ENCODE results near the gene RADIL. TPM values are rescaled to one million over a fixed set of nuclear protein-coding genes. Genes with fewer than 3 reads are reported as not detected.

The RADIL gene
- total and polyA plus RNA-seq, 2 of the 13 experiments (the other 11 are each of a cell fraction or from before 2014, with no cell fraction given) = 0.05 to 0.09 TPM

DNA sequence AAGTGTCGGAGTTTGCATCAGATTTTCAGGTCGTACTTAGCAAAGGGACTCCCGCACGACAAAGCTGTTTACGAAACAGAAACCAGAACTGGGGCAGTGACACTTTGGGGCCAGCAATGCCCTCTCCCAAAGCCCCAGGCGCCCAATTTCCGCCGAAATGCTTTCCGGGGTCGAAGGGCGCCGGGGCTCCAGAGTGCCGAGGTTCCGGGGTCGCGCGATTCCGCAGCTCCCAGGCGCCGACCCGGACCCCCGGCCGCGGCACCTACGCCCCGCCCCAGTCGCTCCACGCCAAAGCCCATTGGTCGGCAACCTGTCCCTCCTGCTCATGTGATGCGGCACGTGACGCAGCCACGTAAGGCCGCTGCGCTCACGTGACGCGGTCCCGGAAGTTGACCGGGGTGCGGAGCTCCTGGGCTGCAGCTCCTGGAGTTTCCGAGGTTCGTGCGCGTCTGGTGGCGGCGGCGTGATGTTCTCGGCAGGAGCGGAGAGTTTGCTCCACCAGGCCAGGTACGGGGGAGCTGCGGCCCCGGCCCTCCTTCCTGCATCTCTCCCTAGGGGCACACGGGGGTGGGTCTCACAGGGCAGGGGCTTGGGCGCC is 108.2 kb downstream of the RADIL start, which contains the start of gene AP5Z1 (continued):
- TF ChIP-seq, protein P1, sequence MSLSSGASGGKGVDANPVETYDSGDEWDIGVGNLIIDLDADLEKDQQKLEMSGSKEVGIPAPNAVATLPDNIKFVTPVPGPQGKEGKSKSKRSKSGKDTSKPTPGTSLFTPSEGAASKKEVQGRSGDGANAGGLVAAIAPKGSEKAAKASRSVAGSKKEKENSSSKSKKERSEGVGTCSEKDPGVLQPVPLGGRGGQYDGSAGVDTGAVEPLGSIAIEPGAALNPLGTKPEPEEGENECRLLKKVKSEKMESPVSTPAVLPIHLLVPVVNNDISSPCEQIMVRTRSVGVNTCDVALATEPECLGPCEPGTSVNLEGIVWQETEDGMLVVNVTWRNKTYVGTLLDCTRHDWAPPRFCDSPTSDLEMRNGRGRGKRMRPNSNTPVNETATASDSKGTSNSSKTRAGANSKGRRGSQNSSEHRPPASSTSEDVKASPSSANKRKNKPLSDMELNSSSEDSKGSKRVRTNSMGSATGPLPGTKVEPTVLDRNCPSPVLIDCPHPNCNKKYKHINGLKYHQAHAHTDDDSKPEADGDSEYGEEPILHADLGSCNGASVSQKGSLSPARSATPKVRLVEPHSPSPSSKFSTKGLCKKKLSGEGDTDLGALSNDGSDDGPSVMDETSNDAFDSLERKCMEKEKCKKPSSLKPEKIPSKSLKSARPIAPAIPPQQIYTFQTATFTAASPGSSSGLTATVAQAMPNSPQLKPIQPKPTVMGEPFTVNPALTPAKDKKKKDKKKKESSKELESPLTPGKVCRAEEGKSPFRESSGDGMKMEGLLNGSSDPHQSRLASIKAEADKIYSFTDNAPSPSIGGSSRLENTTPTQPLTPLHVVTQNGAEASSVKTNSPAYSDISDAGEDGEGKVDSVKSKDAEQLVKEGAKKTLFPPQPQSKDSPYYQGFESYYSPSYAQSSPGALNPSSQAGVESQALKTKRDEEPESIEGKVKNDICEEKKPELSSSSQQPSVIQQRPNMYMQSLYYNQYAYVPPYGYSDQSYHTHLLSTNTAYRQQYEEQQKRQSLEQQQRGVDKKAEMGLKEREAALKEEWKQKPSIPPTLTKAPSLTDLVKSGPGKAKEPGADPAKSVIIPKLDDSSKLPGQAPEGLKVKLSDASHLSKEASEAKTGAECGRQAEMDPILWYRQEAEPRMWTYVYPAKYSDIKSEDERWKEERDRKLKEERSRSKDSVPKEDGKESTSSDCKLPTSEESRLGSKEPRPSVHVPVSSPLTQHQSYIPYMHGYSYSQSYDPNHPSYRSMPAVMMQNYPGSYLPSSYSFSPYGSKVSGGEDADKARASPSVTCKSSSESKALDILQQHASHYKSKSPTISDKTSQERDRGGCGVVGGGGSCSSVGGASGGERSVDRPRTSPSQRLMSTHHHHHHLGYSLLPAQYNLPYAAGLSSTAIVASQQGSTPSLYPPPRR (CRISPR knock-in tag; IDR thresholded peaks at IDR 0.05; ENCODE audit: borderline replicate concordance) = peak; percentile 28; the same call in 1 of the 2 replicates
- TF ChIP-seq, protein P2, sequence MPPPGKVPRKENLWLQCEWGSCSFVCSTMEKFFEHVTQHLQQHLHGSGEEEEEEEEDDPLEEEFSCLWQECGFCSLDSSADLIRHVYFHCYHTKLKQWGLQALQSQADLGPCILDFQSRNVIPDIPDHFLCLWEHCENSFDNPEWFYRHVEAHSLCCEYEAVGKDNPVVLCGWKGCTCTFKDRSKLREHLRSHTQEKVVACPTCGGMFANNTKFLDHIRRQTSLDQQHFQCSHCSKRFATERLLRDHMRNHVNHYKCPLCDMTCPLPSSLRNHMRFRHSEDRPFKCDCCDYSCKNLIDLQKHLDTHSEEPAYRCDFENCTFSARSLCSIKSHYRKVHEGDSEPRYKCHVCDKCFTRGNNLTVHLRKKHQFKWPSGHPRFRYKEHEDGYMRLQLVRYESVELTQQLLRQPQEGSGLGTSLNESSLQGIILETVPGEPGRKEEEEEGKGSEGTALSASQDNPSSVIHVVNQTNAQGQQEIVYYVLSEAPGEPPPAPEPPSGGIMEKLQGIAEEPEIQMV (CRISPR knock-in tag; IDR thresholded peaks at IDR 0.05; ENCODE audit: low read depth) = 0 out of 2 replicates have a peak, but pooled peaks have one; percentile 17
- peak; percentile 77; the same call in 1 of the 2 replicates for TF ChIP-seq MIER3 (CRISPR knock-in tag; IDR thresholded peaks at IDR 0.05; ENCODE audit: borderline replicate concordance)
- TF ChIP-seq, protein P3, sequence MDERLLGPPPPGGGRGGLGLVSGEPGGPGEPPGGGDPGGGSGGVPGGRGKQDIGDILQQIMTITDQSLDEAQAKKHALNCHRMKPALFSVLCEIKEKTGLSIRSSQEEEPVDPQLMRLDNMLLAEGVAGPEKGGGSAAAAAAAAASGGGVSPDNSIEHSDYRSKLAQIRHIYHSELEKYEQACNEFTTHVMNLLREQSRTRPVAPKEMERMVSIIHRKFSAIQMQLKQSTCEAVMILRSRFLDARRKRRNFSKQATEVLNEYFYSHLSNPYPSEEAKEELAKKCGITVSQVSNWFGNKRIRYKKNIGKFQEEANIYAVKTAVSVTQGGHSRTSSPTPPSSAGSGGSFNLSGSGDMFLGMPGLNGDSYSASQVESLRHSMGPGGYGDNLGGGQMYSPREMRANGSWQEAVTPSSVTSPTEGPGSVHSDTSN (CRISPR knock-in tag; IDR thresholded peaks at IDR 0.05) = peak; percentile 87
- TF ChIP-seq ZFX (CRISPR knock-in tag; IDR thresholded peaks at IDR 0.05; ENCODE audit: low read depth) = peak; percentile 69; the same call in 1 of the 2 replicates
- peak; percentile 95 for TF ChIP-seq KMT2A (CRISPR knock-in tag; IDR thresholded peaks at IDR 0.05)
- TF ChIP-seq GABPB1 (CRISPR knock-in tag; IDR thresholded peaks at IDR 0.05) = peak; percentile 97
- TF ChIP-seq ZNF75D (CRISPR knock-in tag; IDR thresholded peaks at IDR 0.05; ENCODE audit: borderline replicate concordance) = no peak
- TF ChIP-seq HOXA3 (CRISPR knock-in tag; IDR thresholded peaks at IDR 0.05) = peak; percentile 79
- TF ChIP-seq, protein P4, sequence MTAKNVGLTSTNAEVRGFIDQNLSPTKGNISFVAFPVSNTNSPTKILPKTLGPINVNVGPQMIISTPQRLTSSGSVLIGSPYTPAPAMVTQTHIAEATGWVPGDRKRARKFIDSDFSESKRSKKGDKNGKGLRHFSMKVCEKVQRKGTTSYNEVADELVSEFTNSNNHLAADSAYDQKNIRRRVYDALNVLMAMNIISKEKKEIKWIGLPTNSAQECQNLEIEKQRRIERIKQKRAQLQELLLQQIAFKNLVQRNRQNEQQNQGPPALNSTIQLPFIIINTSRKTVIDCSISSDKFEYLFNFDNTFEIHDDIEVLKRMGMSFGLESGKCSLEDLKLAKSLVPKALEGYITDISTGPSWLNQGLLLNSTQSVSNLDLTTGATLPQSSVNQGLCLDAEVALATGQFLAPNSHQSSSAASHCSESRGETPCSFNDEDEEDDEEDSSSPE (CRISPR knock-in tag; IDR thresholded peaks at IDR 0.05) = peak; percentile 42; the same call in 1 of the 2 replicates
- peak; percentile 66; the same call in 1 of the 2 replicates for TF ChIP-seq HES4 (CRISPR knock-in tag; IDR thresholded peaks at IDR 0.05; ENCODE audit: borderline replicate concordance)
- TF ChIP-seq NPAS2 (CRISPR knock-in tag; IDR thresholded peaks at IDR 0.05; ENCODE audit: borderline replicate concordance) = no peak
- peak; percentile 72 for TF ChIP-seq XRCC5 (optimal IDR thresholded peaks at IDR 0.05; ENCODE audit: low read length)
- peak; percentile 69 for TF ChIP-seq ETV5 (CRISPR knock-in tag; IDR thresholded peaks at IDR 0.05; ENCODE audit: borderline replicate concordance)
- peak; percentile 62 for TF ChIP-seq ZNF546 (CRISPR knock-in tag; conservative IDR thresholded peaks at IDR 0.05)
- peak; percentile 63; the same call in 1 of the 2 replicates for TF ChIP-seq ZNF782 (CRISPR knock-in tag; IDR thresholded peaks at IDR 0.05; ENCODE audit: borderline replicate concordance)
- peak; percentile 40; the same call in 1 of the 2 replicates for TF ChIP-seq SSRP1 (CRISPR knock-in tag; IDR thresholded peaks at IDR 0.05)
- TF ChIP-seq, protein P5, sequence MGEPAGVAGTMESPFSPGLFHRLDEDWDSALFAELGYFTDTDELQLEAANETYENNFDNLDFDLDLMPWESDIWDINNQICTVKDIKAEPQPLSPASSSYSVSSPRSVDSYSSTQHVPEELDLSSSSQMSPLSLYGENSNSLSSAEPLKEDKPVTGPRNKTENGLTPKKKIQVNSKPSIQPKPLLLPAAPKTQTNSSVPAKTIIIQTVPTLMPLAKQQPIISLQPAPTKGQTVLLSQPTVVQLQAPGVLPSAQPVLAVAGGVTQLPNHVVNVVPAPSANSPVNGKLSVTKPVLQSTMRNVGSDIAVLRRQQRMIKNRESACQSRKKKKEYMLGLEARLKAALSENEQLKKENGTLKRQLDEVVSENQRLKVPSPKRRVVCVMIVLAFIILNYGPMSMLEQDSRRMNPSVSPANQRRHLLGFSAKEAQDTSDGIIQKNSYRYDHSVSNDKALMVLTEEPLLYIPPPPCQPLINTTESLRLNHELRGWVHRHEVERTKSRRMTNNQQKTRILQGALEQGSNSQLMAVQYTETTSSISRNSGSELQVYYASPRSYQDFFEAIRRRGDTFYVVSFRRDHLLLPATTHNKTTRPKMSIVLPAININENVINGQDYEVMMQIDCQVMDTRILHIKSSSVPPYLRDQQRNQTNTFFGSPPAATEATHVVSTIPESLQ (CRISPR knock-in tag; conservative IDR thresholded peaks at IDR 0.05) = 0 out of 2 replicates have a peak, but pooled peaks have one; percentile 25
- TF ChIP-seq RAD21 (CRISPR knock-in tag; IDR thresholded peaks at IDR 0.05) = no peak; the same call in none of the 2 replicates
